GM19238 (cell line): Measurements from ENCODE around the gene NPM1.
A peak's percentile ranks its signal among the peaks of the same experiment; 100 is the strongest.
"Not testable (repeated sequence)": the region's sequence is repeated elsewhere in the genome, so short reads cannot be mapped to it uniquely, and the experiment has no call there.

Source experiments
- DNase-seq: peaks from one replicate; pipeline ENCODE4 v3.0.0; 2011; ENCODE audit warnings: low spot score; ENCODE audit not compliant: insufficient read length

NPM1 gene, protein sequence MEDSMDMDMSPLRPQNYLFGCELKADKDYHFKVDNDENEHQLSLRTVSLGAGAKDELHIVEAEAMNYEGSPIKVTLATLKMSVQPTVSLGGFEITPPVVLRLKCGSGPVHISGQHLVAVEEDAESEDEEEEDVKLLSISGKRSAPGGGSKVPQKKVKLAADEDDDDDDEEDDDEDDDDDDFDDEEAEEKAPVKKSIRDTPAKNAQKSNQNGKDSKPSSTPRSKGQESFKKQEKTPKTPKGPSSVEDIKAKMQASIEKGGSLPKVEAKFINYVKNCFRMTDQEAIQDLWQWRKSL

GRCh38 chr5:171387345-171387969 is at the start of gene NPM1:
TSS of gene NPM1 (plus strand) at chr5:171387849. CDS start at chr5:171387949, 100 bp downstream.
- DNase-seq = peak; percentile 87

GRCh38 chr5:171340042-171340441 is 47.6 kb upstream of the NPM1 start:
- no peak for DNase-seq

DNA sequence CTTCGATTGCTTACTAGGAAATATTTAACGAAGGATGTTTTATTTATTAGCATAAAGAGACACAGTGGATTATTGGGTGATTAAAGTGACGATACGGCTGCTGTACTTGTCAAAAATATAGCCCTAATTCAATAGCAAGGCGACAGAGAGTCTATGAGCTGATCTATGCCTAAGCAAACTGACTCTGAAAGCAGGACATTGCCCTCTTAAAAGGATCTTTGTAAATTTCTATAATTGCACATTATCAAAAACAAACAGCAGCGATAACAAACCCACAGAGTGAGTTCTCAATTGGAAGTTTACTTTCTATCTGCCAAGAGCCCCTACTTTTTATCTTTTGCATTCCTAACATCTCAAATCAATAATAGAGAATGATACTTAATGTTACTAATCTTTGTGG is 47.2 kb upstream of the NPM1 start:
- DNase-seq = no peak

DNA sequence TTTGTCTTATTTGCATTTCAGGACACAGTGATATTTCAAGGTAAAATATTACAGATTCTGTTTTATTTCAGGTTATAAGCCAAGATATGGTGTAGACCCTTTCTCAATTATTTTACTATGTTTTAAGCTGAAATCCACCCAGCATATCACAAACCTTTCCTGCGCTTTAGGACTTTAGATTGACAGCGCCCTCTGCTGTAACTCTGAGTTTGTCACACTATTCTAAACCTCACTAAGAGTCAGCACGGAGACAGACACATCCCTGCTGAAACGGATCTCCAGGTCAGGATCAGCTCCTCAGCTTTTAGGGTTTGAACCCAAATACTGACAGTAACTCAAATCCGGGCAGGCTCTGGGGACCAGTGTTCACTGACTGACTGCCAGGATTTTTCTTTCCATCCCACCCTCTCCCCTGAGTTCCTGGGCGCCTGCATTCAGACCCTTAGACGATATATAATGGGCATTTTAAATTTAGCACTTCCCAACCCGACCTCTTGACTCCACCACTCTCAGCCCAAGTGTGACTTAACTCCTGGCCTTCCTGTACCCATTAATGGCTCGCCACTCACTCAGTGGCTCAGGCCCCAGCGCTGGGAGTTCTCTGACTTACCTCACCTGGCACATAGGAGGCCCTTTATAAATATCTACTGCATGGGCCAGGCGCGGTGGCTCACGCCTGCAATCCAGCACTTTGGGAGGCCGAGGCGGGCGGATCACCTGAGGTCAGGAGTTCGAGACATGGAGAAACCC is 45.1 kb upstream of the NPM1 start:
- DNase-seq = peak; percentile 15

DNA sequence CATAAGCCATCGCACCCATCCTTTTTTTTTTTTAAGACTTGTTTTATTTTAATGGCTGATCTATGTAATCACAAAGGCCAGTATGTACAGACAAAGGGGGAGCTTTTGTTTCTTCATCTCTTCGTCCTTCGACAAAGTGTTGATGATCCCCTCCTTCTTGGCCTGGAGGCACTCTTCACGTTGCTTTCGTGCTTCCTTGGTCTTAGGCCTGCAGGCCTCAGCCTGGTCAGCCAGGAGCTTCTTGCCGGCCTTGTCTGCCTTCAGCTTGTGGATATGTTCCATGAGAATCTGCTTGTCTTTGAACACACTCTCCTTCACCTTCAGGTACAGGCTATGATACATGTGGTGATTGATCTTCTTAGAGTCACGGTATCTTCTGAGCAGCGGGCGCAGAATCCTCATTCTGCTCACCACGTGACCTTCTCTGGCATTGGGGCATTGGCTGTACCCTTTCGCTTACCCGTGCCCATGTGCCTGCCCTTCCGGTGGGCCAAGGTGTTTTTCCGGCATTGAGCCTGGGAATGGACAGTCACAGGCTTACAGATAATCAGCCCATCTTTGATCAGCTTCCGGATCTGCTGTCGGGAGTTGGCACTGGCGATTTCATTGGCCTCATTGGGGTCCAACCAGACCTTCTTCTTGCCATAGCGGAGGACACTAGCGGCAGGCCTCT is 42.6 kb upstream of the NPM1 start:
- DNase-seq = no peak

GRCh38 chr5:171351536-171352073 is 36.0 kb upstream of the NPM1 start:
- DNase-seq = no peak

GRCh38 chr5:171355302-171355724 is 32.3 kb upstream of the NPM1 start:
- DNase-seq = peak; percentile 39

DNA sequence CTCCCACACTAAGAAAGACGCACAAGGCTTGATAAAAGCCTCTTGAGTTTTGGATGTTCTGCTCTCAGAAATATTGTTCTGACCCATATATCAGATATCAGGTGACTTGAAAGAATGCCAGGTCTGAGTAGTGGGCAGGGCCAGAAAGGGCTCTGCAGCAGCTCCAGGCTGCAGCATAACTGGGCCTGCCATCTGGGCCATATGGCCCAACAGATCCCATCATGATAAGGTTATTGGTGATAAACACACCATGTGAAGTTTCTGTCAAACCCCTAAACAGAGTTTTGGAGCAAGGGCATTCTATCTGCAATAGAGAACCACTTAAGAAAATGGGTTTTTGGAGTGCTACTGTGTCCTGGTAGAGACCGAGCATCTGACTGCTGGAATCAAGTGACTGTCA is 29.8 kb upstream of the NPM1 start:
- DNase-seq = no peak

- not testable (repeated sequence) for DNase-seq
Observed at GRCh38 chr5:171361151-171361550, 26.5 kb upstream of the NPM1 start.

DNA sequence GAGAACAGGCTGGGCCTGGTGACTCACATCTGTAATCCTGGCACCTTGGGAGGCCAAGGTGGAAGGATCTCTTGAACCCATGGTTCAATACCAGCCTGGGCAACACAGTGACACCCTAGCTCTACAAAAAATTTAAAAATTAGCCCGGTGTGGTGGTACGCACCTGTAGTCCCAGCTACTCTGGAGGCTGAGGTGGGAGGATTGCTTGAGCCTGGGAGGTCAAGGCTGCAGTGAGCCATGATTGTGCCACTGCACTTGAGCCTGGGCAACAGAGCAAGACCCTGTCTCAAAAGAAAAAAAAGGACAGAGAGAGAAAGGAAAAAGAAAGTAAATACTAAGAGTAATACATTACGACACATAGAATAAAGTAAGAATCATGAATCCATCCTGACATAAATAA is 24.4 kb upstream of the NPM1 start:
- DNase-seq = not testable (repeated sequence)

DNA sequence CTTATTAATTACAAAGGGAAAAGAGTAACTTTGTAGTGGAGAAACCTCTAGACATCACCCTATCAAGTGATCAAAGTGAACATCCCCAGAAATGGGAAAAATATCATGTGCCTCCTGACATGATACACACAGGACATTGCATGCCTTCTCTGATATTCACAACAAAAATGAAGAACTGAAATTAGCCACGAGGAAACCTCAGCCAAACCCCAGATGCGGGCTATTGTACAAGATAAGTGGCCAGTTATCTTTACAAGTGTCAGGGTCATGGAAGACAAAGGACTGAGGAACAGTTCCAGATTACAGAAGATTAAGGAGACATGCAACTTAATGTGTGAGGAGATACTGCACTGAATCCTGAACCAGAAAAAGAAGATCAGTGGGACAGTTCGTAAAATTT is 23.8 kb upstream of the NPM1 start:
- DNase-seq = no peak

DNA sequence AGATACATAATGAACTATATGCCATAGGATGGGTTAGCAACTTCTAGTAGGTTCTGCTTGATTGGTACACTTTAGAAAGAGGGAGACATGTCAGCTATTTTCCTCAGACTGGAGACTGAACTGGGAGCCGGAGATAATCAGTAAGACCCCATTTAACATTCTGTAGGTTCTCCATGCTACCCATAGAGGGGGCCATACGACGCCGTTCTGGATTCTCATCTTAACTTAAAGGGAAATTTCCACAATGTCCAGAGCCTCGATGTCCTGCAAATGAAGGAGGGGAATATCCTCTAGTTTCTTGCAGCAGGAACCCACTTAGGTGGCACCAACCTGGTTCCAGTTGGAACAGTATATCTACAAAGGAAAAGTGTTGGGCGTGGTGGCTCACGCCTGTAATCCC is 22.3 kb upstream of the NPM1 start:
- no peak for DNase-seq

DNA sequence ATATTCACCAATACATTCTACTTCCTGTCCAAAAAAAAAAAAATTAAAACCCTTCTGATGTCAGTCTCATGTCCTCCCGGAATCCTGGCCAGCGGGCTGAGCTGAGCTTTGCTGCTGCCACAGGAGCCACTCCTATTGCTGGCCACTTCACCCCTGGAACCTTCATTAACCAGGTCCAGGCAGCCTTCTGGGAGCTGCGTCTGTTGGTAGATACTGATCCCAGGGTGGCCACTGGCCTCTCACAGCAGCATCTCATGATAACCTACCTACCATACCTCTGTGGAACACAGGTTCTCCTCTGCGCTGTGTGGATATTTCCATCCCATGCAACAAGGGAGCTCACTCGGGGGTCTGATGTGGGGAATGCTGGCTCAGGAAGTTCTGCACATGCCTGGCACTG is 21.0 kb upstream of the NPM1 start:
- DNase-seq = no peak

- no peak for DNase-seq
Observed at GRCh38 chr5:171367424-171368370, 20.0 kb upstream of the NPM1 start.

GRCh38 chr5:171369056-171369455 is 18.6 kb upstream of the NPM1 start:
- no peak for DNase-seq

DNA sequence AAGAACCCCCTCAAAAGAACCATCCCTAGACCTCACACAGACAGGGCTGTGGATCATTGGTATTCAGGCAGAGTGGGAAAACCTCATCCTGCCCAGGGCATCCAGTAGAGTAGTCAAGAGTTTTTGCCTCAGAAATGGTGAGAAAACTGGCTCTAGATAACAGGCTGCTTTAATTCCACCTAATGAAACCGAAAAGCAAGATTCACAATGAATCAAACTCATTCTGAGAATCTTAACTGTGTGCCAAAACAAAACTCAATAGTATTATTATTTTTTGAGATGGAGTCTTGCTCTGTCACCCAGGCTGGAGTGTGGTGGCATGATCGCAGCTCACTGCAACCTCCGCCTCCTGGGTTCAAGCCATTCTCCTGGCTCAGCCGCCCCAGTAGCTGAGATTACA is 17.8 kb upstream of the NPM1 start:
- no peak for DNase-seq

GRCh38 chr5:171370881-171371280 is 16.8 kb upstream of the NPM1 start:
- DNase-seq = not testable (repeated sequence)

- no peak for DNase-seq
Observed at GRCh38 chr5:171371326-171371725, 16.3 kb upstream of the NPM1 start.

GRCh38 chr5:171379961-171380360 is 7.7 kb upstream of the NPM1 start:
- no peak for DNase-seq

- DNase-seq = not testable (repeated sequence)
Observed at GRCh38 chr5:171384416-171384815, 3.2 kb upstream of the NPM1 start.
